ENCODE data around the gene TAOK2. TPM values are rescaled to one million over a fixed set of nuclear protein-coding genes. Genes with fewer than 3 reads are reported as not detected.
A peak's percentile ranks its signal among the peaks of the same experiment; 100 is the strongest.

Gene TAOK2
- total and polyA plus RNA-seq, 2 of the 13 experiments (the other 11 are each of a cell fraction or from before 2014, with no cell fraction given), result 17.4 to 43.2 TPM

DNA sequence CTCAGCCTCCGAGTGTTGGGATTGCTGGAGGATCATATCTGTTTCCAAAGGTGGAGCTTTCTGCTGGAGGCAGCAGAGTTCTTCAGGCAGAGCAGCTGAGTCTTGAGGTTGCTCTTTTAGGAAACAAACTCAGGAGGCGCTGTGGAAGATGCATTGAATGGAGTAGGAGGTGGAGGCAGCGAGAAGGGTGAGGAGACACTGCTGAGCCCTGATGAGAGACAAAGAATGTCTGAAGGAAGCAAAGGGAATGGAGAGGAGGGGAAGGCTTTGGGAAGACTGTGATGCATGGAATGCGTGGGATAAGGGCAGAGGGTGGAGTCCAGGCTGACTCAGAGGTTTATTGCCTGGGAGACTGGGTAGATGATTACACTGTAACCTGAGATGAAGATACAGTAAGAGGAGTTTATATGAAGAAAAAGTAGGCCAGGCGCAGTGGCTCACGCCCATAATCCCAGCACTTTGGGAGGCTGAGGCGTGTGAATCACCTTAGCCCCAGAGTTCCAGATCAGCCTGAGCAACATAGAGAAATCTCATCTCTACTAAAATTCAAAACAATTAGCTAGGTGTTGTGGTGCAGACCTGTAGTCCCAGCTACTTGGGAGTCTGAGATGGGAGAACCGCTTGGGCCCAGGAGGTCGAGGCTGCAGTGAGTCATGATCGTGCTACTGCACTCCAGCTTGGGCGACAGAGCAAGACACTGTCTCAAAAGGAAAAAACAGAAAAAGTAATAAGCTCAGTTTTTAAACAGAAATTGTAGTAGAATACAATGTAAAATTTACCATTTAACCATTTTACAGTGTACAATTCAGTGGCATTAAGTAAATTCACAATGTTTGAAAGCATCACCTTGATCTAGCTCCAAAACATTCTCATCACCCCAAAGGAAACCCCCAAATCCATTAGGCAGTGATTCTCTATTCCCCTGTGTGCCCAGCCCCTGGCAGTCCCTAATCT lies 29.5 kb upstream of the TAOK2 start (continued):
- TF ChIP-seq RERE (CRISPR knock-in tag; IDR thresholded peaks at IDR 0.05; ENCODE audit: low read depth) (no peak), MAF1 (CRISPR knock-in tag; IDR thresholded peaks at IDR 0.05; ENCODE audit: borderline replicate concordance) (no peak), ZNF180 (CRISPR knock-in tag; IDR thresholded peaks at IDR 0.05; ENCODE audit: borderline replicate concordance, low read depth) (no peak), DPF2 (CRISPR knock-in tag; IDR thresholded peaks at IDR 0.05; ENCODE audit: borderline replicate concordance, low read depth) (no peak), FIP1L1 (IDR thresholded peaks at IDR 0.05; ENCODE audit: borderline replicate concordance, insufficient read depth, low read depth, low read length) (no peak), PRMT3 (CRISPR knock-in tag; IDR thresholded peaks at IDR 0.05; ENCODE audit: borderline replicate concordance, low read depth) (no peak), DNMT1 (CRISPR knock-in tag; IDR thresholded peaks at IDR 0.05) (no peak), ZNF775 (CRISPR knock-in tag; IDR thresholded peaks at IDR 0.05; ENCODE audit: borderline replicate concordance) (no peak), EHMT2 (IDR thresholded peaks at IDR 0.05; ENCODE audit: borderline replicate concordance, low read depth, low read length) (no peak), GLI4 (CRISPR knock-in tag; IDR thresholded peaks at IDR 0.05; ENCODE audit: borderline replicate concordance) (peak; percentile 6; the same call in 1 of the 2 replicates), KDM2A (CRISPR knock-in tag; IDR thresholded peaks at IDR 0.05; ENCODE audit: borderline replicate concordance, low read depth) (no peak), ZNF790 (CRISPR knock-in tag; IDR thresholded peaks at IDR 0.05; ENCODE audit: borderline replicate concordance) (no peak), RFX5 (IDR thresholded peaks at IDR 0.05; ENCODE audit: low read depth, low read length) (peak; percentile 21; the same call in 1 of the 2 replicates), YEATS2 (CRISPR knock-in tag; IDR thresholded peaks at IDR 0.05; ENCODE audit: borderline replicate concordance) (0 out of 2 replicates have a peak, but pooled peaks have one; percentile 57), JARID2 (CRISPR knock-in tag; IDR thresholded peaks at IDR 0.05; ENCODE audit: insufficient replicate concordance) (no peak), ZSCAN25 (CRISPR knock-in tag; IDR thresholded peaks at IDR 0.05) (peak; percentile 11; the same call in 1 of the 2 replicates), KLF9 (CRISPR knock-in tag; IDR thresholded peaks at IDR 0.05; ENCODE audit: low read depth) (no peak), TOE1 (CRISPR knock-in tag; IDR thresholded peaks at IDR 0.05) (no peak), SP4 (CRISPR knock-in tag; IDR thresholded peaks at IDR 0.05) (no peak), ZNF644 (CRISPR knock-in tag; IDR thresholded peaks at IDR 0.05; ENCODE audit: low read depth) (no peak)
- TF ChIP-seq, protein P1, sequence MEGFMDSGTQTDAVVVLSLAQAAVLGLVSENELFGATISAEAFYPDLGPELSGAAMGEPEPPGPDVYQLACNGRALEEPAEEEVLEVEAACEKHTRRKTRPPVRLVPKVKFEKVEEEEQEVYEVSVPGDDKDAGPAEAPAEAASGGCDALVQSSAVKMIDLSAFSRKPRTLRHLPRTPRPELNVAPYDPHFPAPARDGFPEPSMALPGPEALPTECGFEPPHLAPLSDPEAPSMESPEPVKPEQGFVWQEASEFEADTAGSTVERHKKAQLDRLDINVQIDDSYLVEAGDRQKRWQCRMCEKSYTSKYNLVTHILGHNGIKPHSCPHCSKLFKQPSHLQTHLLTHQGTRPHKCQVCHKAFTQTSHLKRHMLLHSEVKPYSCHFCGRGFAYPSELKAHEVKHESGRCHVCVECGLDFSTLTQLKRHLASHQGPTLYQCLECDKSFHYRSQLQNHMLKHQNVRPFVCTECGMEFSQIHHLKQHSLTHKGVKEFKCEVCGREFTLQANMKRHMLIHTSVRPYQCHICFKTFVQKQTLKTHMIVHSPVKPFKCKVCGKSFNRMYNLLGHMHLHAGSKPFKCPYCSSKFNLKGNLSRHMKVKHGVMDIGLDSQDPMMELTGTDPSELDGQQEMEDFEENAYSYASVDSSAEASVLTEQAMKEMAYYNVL (CRISPR knock-in tag; IDR thresholded peaks at IDR 0.05; ENCODE audit: borderline replicate concordance), result no peak

Measured in HepG2 (cell line).